ENCODE measurements around the gene SUOX.
A peak's percentile ranks its signal among the peaks of the same experiment; 100 is the strongest.
"Not testable (repeated sequence)": the region's sequence is repeated elsewhere in the genome, so short reads cannot be mapped to it uniquely, and the experiment has no call there.

The SUOX gene

DNA sequence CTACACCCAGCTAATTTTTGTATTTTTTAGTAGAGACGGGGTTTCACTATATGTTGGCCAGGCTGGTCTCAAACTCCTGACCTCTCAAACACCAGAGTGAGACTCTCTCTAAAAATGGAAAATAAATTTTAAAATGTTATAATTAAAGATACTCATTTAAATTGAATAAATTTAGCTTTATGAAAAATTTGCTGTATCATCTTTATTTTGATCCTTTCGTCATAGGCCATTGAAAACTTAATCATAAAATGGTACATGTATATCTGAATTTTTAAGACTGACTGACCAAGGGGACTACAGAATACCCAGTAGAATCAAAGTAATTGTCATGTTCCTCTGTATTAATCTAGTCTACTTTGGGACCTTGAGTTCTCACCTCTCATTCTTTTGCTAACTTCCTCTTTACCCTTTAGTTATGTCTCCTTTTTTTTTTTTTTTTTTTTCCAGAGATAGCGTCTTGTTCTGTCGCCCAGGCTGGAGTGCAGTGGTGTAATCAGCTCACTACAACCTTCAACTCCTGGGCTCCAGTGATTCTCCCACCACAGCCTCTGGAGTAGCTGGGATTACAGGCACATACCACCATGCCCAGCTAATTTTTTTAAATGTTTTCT is 13.7 kb upstream of the SUOX start:
- DNase-seq: no peak

DNA sequence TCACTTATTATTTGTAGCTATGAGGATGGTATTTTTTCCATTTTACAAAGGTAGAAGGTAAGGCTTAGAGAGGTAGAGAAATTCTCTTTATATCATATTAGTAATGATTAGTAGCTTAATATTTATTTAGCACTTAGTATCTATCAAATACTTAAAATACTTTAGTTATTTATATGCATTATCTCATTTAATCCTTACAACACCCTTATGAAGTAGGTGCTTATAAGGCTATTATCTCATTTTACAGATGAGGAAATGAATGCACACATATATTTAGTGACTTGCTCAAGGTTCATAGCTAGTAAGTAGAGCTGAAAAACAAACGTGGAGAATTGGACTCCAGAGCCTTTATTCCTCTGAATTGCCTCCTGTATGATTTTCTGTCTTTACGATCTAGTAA is 12.2 kb upstream of the SUOX start:
- DNase-seq: no peak

DNA sequence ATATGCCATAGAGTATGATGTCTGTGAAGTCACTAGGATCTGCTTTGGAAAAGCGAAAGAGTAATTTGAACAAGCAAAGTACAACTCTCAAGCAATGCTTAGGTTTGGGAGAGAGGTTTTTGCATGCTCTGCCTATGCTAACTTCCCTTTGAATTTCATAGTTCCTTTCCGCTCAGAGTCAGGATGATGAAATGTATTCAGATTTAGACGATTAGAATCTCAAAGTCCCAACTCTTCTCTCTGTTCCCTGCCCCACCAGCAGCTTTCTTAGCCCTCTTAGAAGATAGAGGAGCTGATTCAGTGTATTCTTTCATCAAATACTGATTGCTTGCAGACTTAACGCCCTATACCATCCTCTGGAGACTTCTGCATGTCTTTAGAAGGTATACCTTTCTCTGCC is 11.7 kb upstream of the SUOX start:
- DNase-seq: no peak

DNA sequence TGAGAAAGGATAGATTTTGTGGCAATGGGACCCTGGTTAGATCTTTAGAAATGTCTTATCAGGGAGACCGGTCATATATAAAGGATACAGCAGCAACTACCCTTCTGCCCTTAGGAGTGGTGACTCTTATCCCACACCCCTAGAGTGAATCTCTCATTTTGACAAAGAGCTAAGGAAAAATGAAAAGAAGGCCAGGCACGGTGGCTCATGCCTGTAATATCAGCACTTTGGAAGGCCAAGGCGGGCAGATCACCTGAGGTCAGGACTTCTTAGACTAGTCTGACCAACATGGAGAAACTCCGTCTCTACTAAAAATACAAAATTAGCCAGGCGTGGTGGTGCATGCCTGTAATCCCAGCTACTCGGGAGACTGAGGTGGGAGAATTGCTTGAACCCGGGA is 11.1 kb upstream of the SUOX start:
- not testable (repeated sequence) for DNase-seq

DNA sequence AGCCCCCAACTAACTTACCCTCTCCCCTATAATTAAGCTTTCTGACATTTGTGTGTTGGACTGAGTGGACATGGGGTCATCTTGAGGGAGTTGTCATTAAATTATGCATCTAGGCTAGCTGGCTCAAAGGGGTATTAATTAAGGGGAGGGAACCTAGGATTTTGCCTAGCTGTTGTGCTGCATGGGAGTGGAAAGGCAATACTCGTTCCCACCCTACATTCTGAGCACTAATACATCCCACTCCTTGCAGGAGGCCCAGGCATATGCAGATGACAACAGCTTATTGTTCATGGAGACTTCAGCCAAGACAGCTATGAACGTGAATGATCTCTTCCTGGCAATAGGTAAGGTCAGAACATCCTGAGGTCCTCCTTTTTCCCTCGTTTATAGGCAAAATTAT is 6.0 kb upstream of the SUOX start:
- DNase-seq: no peak

DNA sequence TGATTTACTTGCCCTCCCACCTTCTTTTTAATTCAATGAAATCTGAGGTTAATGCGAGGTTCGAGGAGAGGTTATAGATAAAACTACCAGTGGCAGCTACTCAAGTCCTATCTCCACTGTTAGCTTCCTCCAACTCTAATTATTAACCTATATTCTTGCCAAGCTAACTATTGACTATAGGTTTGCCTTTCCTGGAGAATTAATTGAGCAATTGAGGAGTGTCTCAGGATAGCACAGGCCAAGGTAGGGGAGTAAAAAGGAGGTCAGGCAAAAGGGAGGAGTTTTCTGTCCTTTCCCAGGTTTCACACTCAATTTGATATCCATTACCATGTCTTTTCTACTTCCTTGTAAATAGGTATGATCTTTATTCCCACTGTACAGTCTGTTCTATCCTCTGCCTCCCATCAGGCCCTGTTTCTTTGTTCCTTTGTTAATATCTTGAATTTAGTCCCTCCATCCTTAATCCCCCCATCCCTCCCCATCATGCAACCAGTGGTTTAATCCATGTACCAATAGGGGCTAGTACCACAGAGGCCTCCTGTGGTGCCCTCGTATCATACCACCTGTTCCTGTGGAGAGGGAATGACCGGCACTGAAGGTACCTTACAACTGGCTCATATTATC is 3.7 kb upstream of the SUOX start:
- no peak for DNase-seq

DNA sequence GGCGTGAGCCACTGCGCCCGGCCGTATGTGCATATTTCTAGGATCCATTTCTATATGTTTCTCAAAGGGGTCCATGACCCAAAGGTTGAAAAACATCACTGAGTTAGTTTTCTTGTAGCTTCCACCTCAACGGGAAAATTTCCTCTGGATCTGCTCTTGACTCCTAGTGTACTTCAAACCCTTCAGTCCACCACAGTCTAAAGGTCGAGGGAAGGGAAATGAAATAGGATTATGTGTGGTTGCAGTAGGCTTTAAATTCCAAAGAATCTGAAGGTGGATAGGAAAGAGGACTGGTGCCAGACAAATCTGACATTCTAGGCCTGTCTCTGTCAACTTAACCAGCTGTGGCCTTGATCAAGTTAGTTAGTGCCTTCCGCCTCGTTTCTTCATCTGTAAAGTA is 1.7 kb upstream of the SUOX start:
- DNase-seq: no peak

DNA sequence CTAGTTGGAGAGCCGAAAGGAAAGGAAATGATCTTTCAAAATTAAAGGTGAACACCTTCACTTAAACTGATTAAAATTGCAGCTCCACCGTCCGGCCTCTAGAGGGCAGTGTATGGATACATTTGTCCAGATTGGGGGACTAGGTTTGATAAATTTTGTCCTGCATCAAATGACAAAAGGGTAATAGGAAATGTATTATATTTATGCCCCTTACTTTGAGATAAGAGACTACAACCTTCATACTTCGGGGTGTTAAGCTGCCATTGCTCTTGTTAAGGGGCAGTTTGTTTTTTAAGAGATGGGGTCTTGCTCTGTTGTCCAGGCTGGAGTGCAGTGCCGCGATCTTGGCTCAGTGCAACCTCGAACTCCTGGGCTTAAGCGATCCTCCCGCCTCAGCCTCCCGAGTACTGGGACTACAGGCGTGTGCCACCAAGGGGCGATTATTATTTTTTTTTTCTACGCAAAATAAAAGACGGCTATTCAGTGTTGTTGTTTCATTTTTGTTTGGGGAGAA is 818 bp upstream of the SUOX start:
- peak; percentile 76 for DNase-seq

DNA sequence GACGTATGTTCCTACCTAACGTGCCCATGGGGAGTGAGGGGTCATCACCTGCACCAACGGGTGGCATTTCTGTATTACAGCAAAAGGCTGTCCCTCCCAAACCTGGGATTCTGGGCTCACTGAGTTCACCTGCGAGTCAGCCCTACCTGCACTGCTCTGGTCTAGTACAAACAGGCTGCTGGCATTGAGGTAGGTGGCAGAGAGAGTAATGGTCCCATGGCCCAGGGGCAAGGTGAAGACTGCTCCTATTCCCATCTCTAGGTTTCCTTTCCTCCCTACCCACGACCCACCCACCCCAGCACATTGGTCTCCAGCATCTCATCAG is 421 bp downstream of the SUOX start:
- DNase-seq: peak; percentile 12

DNA sequence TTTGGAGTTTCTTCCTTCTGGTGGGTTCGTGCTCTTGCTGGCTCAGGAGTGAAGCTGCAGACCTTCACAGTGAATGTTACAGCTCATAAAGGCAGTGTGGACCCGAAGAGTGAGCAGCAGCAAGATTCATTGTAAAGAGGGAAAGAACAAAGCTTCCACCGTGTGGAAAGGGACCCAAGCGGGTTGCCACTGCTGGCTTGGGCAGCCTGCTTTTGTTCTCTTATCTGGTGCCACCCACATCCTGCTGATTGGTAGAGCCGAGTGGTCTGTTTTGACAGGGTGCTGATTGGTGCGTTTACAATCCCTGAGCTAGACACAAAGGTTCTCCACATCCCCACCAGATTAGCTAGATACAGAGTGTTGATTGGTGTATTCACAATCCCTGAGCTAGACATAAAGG is 2.4 kb downstream of the SUOX start:
- DNase-seq: not testable (repeated sequence)

DNA sequence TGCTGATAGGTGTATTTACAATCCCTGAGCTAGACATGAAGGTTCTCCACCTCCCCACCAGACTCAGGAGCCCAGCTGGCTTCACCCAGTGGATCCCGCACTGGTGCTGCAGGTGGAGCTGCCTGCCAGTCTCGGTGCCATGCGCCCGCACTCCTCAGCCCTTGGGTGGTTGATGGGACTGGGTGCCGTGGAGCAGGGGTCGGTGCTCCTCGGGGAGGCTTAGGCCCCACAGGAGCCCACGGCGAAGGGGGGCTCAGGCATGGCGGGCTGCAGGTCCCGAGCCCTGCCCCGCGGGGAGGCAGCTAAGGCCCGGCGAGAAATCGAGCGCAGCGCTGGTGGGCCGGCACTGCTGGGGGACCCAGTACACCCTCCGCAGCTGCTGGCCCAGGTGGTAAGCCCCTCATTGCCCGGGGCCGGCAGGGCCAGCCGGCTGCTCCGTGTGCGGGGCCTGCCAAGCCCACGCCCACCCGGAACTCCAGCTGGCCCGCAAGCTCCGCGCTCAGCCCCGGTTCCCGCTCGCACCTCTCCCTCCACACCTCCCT is 3.0 kb downstream of the SUOX start:
- DNase-seq: not testable (repeated sequence)

DNA sequence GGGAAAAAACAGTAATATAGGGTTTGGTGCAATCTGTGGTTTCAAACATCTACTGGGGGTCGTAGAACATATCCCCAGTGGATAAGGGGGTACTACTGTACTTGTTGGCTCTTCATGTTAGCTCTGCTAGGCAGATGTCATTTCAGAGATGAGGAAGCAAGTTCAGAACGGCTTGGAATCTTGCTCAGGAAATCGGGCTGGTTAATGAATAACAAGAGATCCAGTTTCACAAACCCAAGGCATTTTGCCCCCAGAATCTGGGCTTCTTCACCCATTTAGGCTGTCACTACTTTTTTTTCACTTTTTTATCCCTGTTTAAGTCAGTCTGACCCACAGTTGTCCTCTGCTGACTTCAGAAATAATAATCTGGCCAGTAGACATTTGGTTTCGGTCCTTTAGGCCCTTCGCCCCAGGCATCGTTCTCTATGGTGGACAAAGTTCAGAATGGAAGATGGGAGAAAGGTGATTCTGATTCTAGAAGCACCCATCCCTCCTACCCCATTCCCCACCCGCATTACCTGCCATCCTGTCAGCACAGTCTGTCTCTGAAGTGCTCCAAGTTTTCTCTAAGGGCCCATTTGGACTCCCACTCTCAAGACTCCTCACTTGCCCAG is 4.5 kb downstream of the SUOX start:
- DNase-seq: no peak

DNA sequence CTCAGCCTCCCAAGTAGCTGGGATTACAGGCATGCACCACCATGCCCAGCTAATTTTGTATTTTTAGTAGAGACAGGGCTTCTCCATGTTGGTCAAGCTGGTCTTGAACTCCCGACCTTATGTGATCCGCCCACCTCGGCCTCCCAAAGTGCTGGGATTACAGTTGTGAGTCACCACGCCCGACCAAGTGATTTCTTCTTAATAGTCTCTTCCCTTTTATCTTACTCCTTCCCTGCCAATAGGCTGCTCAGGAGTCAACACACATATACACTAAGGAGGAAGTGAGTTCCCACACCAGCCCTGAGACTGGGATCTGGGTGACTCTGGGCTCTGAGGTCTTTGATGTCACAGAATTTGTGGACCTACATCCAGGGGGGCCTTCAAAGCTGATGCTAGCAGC is 6.3 kb downstream of the SUOX start:
- not testable (repeated sequence) for DNase-seq

DNA sequence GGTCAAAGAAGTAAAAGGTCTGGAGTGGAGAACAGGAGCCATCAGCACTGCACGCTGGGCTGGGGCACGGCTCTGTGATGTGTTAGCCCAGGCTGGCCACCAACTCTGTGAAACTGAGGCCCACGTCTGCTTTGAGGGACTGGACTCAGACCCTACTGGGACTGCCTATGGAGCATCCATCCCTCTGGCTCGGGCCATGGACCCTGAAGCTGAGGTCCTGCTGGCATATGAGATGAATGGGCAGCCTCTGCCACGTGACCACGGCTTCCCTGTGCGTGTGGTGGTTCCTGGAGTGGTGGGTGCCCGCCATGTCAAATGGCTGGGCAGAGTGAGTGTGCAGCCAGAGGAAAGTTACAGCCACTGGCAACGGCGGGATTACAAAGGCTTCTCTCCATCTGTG is 7.1 kb downstream of the SUOX start:
- DNase-seq: no peak

DNA sequence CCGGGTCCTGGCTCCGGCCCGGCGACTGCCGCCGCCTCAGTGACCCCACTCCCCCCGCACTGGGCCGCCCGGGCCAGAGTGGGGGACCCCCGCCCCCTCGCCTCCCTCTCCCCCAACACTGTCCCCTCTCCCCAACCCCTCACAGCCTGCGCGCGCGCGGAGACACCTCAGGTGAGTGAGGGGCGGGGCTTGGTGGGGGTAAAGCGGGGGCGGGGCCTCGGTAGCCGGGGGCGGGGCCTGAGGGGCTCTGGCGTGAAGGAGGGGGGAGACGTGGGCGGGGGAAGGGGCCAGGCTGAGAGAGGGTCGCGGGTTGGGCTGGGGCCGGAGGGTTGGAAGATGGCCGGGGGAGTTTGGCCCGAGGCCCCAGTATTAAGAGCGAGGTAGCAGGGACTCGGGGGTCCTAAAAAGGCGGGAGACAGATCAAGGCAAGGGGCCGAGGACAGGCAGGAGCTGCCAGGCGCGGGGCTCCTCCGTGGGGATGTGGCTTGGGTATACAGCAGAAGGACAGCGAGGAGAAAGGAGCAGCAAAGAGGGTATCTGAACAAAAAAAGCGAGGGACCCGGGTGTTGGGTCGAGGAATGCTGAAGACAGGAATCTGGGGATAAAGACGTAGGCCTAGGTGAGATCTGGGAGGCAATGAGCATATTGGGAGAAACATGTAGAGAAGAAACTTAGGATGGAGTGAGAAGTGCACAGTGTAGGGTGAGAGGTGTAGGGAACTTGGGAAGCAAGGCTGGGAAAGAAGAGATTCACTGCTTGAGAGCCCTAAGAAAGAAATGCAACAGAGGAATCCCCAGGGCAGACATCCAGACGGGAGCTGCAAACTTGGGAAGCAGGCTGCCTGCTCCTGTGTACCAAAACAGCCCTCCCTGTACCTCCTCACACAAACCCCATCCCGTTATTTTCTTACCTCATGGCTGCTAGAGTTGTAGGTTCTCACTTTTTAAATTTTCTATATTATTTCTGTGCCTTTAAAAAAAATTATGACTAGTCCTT is 10.8 kb downstream of the SUOX start:
- peak; percentile 90 for DNase-seq

DNA sequence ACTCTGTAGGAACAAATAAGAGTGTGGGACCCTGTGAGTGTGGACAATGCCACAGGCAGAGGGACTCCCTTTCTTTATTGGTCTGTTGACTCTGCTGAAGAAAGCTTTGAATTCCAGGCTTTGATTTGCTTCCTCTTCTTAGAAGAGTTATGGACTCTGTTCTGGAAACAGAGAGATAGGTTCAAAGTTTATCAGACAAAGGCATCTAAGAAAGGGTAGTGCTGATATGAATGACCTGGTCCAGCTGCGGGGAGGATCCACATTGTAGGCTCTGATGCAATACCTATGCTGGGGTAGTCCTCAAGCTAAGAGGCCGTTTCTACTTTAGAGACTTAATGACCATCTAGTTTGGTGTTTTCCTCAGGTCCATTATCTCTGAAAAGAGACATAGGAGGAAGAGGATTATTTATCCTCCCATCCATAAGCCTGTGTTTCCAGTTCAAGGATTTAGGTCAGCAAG is 13.1 kb downstream of the SUOX start:
- no peak for DNase-seq

DNA sequence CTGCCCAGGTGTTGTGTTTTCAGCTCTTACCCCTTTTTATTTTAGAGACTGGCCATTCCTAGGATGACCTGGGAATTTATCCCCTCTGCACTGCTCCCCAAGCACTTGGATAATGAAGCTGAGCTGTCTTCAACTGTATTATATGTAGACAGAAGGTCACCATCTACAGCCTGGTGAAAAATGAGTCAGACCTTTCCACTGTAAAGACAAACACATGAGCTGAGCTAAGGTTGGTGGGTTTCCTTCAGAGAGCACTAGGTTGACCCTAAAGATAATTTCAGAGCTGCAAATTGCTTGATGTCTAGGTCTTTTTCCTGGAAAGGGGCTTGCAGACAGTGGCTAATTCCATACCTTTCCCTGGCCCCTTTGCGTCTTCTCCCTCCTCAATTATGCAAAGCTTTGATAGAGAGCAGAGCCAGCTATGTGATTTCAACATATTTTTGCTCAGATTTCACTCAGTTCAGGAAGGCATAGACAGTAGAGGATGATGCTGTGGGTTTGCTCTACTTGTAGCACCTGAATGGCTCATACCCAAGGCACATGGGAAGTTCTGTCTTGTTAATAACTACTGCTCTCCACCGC is 14.5 kb downstream of the SUOX start:
- DNase-seq: no peak

DNA sequence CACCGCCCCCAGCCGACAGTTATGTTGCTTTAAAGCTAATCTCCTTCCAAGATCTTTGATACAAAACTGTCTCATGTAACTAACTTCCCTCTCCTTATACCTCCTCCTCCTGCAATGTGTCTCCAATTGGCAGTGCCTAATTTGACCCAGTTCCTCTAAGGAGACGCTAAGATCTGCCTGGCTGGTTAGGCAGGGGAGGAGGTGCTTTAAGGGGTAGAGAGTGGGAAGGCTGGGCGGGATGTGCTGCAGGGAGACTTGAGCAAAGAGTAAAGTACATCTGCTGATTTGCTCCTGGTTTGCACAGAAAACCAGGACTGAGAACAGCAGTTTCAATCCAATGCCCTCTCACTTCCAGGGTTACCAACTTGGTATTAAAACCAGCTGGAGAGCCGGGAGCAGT is 16.4 kb downstream of the SUOX start:
- DNase-seq: no peak

DNA sequence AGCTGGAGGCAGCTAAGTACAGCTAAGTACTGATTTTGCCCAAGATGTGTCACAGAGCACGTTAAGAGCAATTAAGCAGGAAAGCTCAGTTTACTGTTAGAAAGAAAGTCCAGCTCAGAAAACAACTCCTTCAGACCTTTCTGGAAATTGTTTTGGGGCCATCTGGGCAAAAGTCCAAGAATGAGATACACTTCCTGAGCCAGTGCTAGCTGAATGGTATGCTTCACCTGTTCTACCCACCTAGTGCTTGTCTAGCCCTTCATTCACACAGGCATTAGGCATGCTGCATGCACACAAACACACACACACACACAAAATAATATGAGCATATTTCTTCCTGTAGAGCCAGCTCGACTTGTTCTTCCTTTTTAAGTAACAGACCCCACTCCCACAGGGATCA is 17.1 kb downstream of the SUOX start:
- DNase-seq: no peak

DNA sequence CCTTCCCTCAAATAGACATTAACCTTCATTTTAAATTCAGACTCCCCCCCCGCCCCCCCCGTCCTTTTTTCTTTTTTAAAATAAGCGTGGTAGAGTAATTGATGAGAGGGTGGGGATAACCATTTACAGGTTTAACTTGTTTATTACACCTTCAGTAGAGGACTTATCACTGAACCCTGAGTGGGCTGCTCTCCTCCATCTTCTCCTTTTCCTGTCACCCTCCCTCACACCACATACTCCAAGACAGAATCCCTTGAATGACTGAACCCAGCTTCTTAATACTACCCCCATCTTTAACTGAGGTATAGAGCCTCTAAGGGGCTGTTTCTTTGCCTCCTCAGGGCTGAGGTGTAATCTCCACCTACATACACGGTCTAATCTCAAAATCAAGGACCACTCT is 20.1 kb downstream of the SUOX start:
- no peak for DNase-seq

DNA sequence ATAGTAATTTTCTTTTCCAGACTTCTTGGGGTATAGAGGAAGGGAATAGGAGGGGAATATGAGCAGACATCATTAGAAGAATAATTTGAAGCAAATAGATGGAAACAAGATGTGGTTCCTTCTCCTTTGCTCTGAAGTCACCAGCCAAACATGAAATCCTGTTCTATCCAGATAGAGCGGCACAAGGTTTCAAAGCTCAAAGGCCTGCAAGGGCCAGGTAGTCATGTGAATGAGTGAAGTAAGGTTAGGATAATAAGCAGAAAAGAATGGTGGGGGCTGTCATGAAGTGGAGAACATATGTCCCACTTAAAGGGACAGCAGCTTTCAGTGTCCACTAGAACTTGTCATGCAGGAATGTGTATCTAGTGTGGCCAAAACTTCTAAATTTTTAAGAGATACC is 21.3 kb downstream of the SUOX start:
- no peak for DNase-seq

DNA sequence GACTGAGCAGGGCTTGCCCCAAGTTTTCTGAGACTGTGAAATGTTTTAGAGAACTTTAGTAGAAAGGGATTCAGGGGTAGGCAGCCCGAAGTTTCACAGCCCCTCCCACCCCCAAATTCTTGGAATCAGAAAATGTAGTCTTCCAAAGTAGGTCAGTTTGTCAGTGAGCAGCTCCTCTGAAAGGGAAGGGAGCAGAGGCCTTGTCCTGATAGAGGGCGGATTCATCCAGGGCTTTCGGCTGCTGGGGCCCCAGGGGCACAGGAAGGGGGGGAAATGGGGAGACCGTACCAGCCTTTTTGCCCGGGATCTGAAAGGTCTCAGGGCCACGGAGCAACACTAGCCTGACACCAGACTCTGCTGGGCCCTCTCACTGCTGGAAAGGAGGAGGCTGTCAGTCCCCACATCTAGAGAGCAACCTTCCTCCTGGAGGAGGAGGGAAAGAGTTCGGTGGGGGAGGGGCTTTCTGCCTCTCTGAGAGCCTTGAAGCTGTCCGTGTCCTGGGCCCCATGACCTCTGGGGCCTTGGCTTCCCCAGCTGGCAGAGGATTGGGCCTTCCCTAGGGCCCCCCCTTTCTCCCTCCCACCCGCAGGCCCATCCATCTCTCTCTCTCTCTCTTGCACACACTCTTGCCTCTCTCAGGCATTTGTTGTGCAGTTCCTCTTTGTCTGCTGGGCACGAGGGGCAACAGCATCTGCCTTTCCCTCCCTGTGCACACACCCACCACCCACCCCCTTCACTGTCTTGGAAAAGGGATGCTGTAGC is 23.5 kb downstream of the SUOX start, which contains the start of gene IKZF4:
Gene IKZF4 (plus strand): TSS at position 621 of the 762 bp plus-strand sequence. CDS start 451 bp downstream, outside the sequence.
- peak; percentile 40 for DNase-seq

Measured in CD4-positive, alpha-beta T cell treated with Interleukin-17A for 4 hours (primary cell).